Breast epithelium (tissue), 3 donors: Measurements from ENCODE around the gene GRK5.

Source experiments
- CTCF ChIP-seq, 3 donors: fragments of 450-650 bp; IDR thresholded peaks; one replicate each; pipeline ENCODE4 v1.5.1; 2016 to 2017; ENCODE audit warnings: antibody characterized with exemption in 3 of 3, mild to moderate bottlenecking in 3 of 3, moderate library complexity in 3 of 3
- POLR2A ChIP-seq: fragments of 450-650 bp; IDR thresholded peaks from one replicate; pipeline ENCODE4 v1.6.1; 2016; ENCODE audit warnings: antibody characterized with exemption, mild to moderate bottlenecking, moderate library complexity

- TF ChIP-seq CTCF (IDR thresholded peaks at IDR 0.05) (no peak), POLR2A (no peak)
Observed at GRCh38 chr10:119478111-119478802, 270.9 kb downstream of the GRK5 start.
